HCT116 (cell line): ENCODE measurements around the gene CTDSP1.

Source experiments
- CBX3 ChIP-seq: IDR thresholded peaks from 2 replicates; pipeline ENCODE4 v1.6.1; 2012; ENCODE audit warnings: low read depth
- CTCF ChIP-seq, 3 experiments: fragments of 200-600 bp in 1 of 3; sonication (generic) in 1 of 3; IDR thresholded peaks in 2 of 3; conservative IDR thresholded peaks in 1 of 3; 2 replicates each; pipeline ENCODE4 v1.5.1; 2012 to 2017; ENCODE audit warnings: low read depth in 2 of 3, low read length in 2 of 3, antibody characterized with exemption in 1 of 3, borderline replicate concordance in 1 of 3, control low read depth in 1 of 3, mild to moderate bottlenecking in 1 of 3, mixed read lengths in 1 of 3, mixed run types in 1 of 3, moderate library complexity in 1 of 3; ENCODE audit not compliant: insufficient read depth in 1 of 3
- MAX ChIP-seq: IDR thresholded peaks from 2 replicates; pipeline ENCODE4 v1.6.1; 2012
- POLR2A ChIP-seq: IDR thresholded peaks from 2 replicates; pipeline ENCODE4 v1.7.0; 2011; ENCODE audit warnings: borderline replicate concordance; ENCODE audit not compliant: insufficient read depth, insufficient read length; ENCODE audit errors: extremely low read depth
- POLR2AphosphoS5 ChIP-seq: IDR thresholded peaks from 2 replicates; pipeline ENCODE4 v1.6.1; 2011; ENCODE audit warnings: mild to moderate bottlenecking, low read depth, low read length, moderate library complexity
- RAD21 ChIP-seq: IDR thresholded peaks from 2 replicates; pipeline ENCODE4 v1.6.1; 2012; ENCODE audit warnings: low read depth, mild to moderate bottlenecking

DNA sequence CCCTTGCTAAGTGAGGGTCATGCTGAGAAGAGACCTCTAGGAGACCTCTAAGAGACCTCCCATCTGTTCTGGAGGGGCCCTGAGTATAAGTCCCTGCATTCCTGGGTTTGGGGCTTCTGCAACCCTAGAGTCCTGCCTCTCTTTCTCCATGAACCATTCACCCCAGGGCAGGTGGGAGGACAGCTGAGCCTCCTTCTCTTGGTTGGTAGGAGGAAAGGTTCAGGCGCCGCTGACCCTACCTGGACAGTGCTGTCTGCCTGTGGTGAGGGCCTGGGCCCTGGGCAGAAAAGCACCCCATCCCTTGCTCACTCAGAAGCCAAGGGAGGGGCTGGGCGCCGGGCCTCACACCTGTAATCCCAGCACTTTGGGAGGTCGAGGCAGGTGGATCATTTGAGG, 18.7 kb downstream of the CTDSP1 start:
- TF ChIP-seq POLR2A (no peak), CTCF (IDR thresholded peaks at IDR 0.05 in 2 of 3, conservative IDR thresholded peaks at IDR 0.05 in 1 of 3; ENCODE audit: borderline replicate concordance in 1 of 3, insufficient read depth in 1 of 3, low read depth in 2 of 3, low read length in 2 of 3) (no peak), POLR2AphosphoS5 (no peak), MAX (no peak), RAD21 (no peak), CBX3 (no peak)
